SK-N-SH (cell line): Measurements from ENCODE around the gene PSD. TPM values are rescaled to one million over a fixed set of nuclear protein-coding genes. Genes with fewer than 3 reads are reported as not detected.
A peak's percentile ranks its signal among the peaks of the same experiment; 100 is the strongest.

Experiments
- CTCF ChIA-PET: fragments of 300-600, 350-600 bp; formaldehyde crosslinking; extraction: SDS; loops from one replicate; lab custom pipeline; 2021; lab: Yijun Ruan, JAX
- POLR2A ChIA-PET: fragments of 350-600 bp; sonication (Branson Sonifier 250); formaldehyde crosslinking; extraction: SDS; loops from one replicate; lab custom pipeline; 2020; ENCODE audit warnings: antibody characterized with exemption, inconsistent platforms; lab: Yijun Ruan, JAX
- DNase-seq: peaks from one replicate; pipeline ENCODE4 v3.0.0; 2012
- H2AFZ ChIP-seq: fragments of 200-600 bp; sonication (generic); 2 replicates; pipeline ENCODE4 v1.8.1; 2016; ENCODE audit warnings: antibody characterized with exemption, mild to moderate bottlenecking, low read depth
- H3F3A ChIP-seq: fragments of 200-600 bp; sonication (generic); replicated peaks from 2 replicates; pipeline ENCODE3; 2016; ENCODE audit warnings: antibody characterized with exemption, mild to moderate bottlenecking; ENCODE audit not compliant: insufficient read depth
- H3K27ac ChIP-seq, 2 experiments: fragments of 200-500 bp in 1 of 2; fragments of 200-600 bp in 1 of 2; sonication (Bioruptor generic) in 1 of 2; sonication (generic), shearing (Covaris generic) in 1 of 2; 2 replicates each; pipeline versions ENCODE4 v1.5.1 to v1.6.1; 2014 to 2016; ENCODE audit warnings: low read depth in 2 of 2, inconsistent platforms in 1 of 2, low read length in 1 of 2, mild to moderate bottlenecking in 1 of 2, mixed read lengths in 1 of 2
- H3K27me3 ChIP-seq: fragments of 200-600 bp; sonication (generic), shearing (Covaris generic); 2 replicates; pipeline ENCODE4 v1.6.1; 2016; ENCODE audit warnings: mixed run types; ENCODE audit not compliant: insufficient read depth
- H3K36me3 ChIP-seq, 2 experiments: fragments of 200-500 bp in 1 of 2; fragments of 200-600 bp in 1 of 2; sonication (Bioruptor generic) in 1 of 2; sonication (generic) in 1 of 2; replicated peaks in 1 of 2; 2 replicates each; pipeline versions ENCODE3 to v1.5.1; 2014 to 2016; ENCODE audit warnings: low read length in 1 of 2, mild to moderate bottlenecking in 1 of 2; ENCODE audit not compliant: insufficient read depth in 2 of 2, control insufficient read depth in 1 of 2
- H3K4me1 ChIP-seq, 2 experiments: fragments of 200-500 bp in 1 of 2; fragments of 200-600 bp in 1 of 2; sonication (Bioruptor generic) in 1 of 2; sonication (generic), shearing (Covaris generic) in 1 of 2; 2 replicates each; pipeline versions ENCODE4 v1.5.1 to v1.6.1; 2014 to 2016; ENCODE audit warnings: low read depth in 1 of 2, low read length in 1 of 2, mixed run types in 1 of 2; ENCODE audit not compliant: insufficient read depth in 2 of 2, control insufficient read depth in 1 of 2
- H3K4me2 ChIP-seq: fragments of 200-600 bp; sonication (generic), shearing (Covaris generic); 2 replicates; pipeline ENCODE4 v1.6.1; 2017; ENCODE audit warnings: mixed run types
- H3K4me3 ChIP-seq, 2 experiments: fragments of 200-500 bp in 1 of 2; fragments of 200-600 bp in 1 of 2; sonication (Bioruptor generic) in 1 of 2; sonication (generic), shearing (Covaris generic) in 1 of 2; 2 replicates each; pipeline versions ENCODE4 v1.5.1 to v1.8.1; 2014 to 2016; ENCODE audit warnings: low read depth in 2 of 2, inconsistent platforms in 1 of 2, low read length in 1 of 2, mild to moderate bottlenecking in 1 of 2, mixed read lengths in 1 of 2, moderate library complexity in 1 of 2
- H3K79me2 ChIP-seq: fragments of 200-600 bp; sonication (generic); 2 replicates; pipeline ENCODE4 v1.8.1; 2017; ENCODE audit warnings: mild to moderate bottlenecking; ENCODE audit not compliant: insufficient read depth
- H3K9ac ChIP-seq: fragments of 200-600 bp; sonication (generic); 2 replicates; pipeline ENCODE4 v1.6.1; 2017; ENCODE audit warnings: mixed run types
- H3K9me2 ChIP-seq: fragments of 200-600 bp; sonication (generic); 2 replicates; pipeline ENCODE4 v1.6.1; 2017; ENCODE audit warnings: mixed run types
- H3K9me3 ChIP-seq: fragments of 200-600 bp; sonication (generic); 2 replicates; pipeline ENCODE4 v1.6.1; 2017; ENCODE audit warnings: mixed run types, mild to moderate bottlenecking, moderate library complexity
- H4K20me1 ChIP-seq: fragments of 200-600 bp; sonication (generic); 2 replicates; pipeline ENCODE4 v1.6.1; 2017; ENCODE audit warnings: mild to moderate bottlenecking, mixed run types; ENCODE audit not compliant: insufficient read depth
- CHD2 ChIP-seq: fragments of 150-350 bp; IDR thresholded peaks from 2 replicates; pipeline ENCODE4 v1.6.1; 2018; ENCODE audit warnings: low read length; ENCODE audit not compliant: partially characterized antibody
- CTCF ChIP-seq: fragments of 200-600 bp; sonication (generic); IDR thresholded peaks from 2 replicates; pipeline ENCODE4 v1.6.1; 2017; ENCODE audit warnings: antibody characterized with exemption, mild to moderate bottlenecking, moderate library complexity
- EZH2phosphoT487 ChIP-seq: fragments of 200-600 bp; sonication (generic); IDR thresholded peaks from 2 replicates; pipeline ENCODE4 v1.6.1; 2017; ENCODE audit warnings: low read depth, mixed run types, mild to moderate bottlenecking, antibody characterized with exemption, moderate library complexity, borderline replicate concordance
- FOXM1 ChIP-seq: IDR thresholded peaks from 2 replicates; pipeline ENCODE4 v1.4.0; 2012; ENCODE audit warnings: low read depth, mild to moderate bottlenecking
- JUND ChIP-seq: IDR thresholded peaks from 2 replicates; pipeline ENCODE4 v1.4.0; 2012
- MAX ChIP-seq: IDR thresholded peaks from 2 replicates; pipeline ENCODE4 v1.4.0; 2012; ENCODE audit warnings: low read depth
- MEF2A ChIP-seq: IDR thresholded peaks from 2 replicates; pipeline ENCODE4 v1.4.0; 2012; ENCODE audit warnings: low read depth, borderline replicate concordance
- MXI1 ChIP-seq: IDR thresholded peaks from 2 replicates; pipeline ENCODE4 v1.6.1; 2012; ENCODE audit warnings: mild to moderate bottlenecking, low read depth, low read length, improper control_type of control experiment
- NRF1 ChIP-seq: IDR thresholded peaks from 2 replicates; pipeline ENCODE4 v1.6.1; 2012; ENCODE audit warnings: low read depth, mild to moderate bottlenecking, low read length
- PBX3 ChIP-seq: IDR thresholded peaks from 2 replicates; pipeline ENCODE4; 2012
- RFX5 ChIP-seq: IDR thresholded peaks from 2 replicates; pipeline ENCODE4 v1.6.1; 2012; ENCODE audit warnings: mild to moderate bottlenecking, improper control_type of control experiment, low read length
- USF1 ChIP-seq: IDR thresholded peaks from 2 replicates; pipeline ENCODE4 v1.4.0; 2012; ENCODE audit warnings: low read depth, borderline replicate concordance
- YY1 ChIP-seq: IDR thresholded peaks from 2 replicates; pipeline ENCODE4 v1.4.0; 2012; ENCODE audit warnings: low read depth, mild to moderate bottlenecking
- WGBS: methylation state at CpG from one replicate; pipeline ENCODE4 v1.1.6; 2017; ENCODE audit warnings: low lambda C conversion rate; 5-methylcytosine and 5-hydroxymethylcytosine counted together
- polyA plus RNA-seq, 3 experiments: library from polyadenylated mRNA; depleted of rRNA; stranded (reverse); fragments of >200 nt; gene quantifications; 2 replicates each; pipeline ENCODE4 v1.2.3, GENCODE V29; 2012

Gene PSD
- polyA plus RNA-seq, 1 of the 3 experiments (the other 2 are of a cell fraction), result 0.97 TPM

- 61% methylated on average over 11 of the region's 16 CpGs for WGBS
- Histone ChIP-seq H4K20me1 (no peaks in the 10 kb centered on the region), H3K27ac (no peak overlapping the region; a peak in 1 of 4 replicates), H3K9me2 (no peaks in the 10 kb centered on the region), H3K4me1 (peaks cover 0 to 27% of the 10 kb centered on the region in 2 experiments; a peak in 2 of 4 replicates), H3K4me2 (no peak overlapping the region), H3K9me3 (no peaks in the 10 kb centered on the region), H3K27me3 (no peaks in the 10 kb centered on the region), H2AFZ (no peak overlapping the region), H3K4me3 (no peak overlapping the region), H3K9ac (no peak overlapping the region), H3F3A (no peaks in the 10 kb centered on the region), H3K36me3 (no peaks in the 10 kb centered on the region), H3K79me2 (no peaks in the 10 kb centered on the region)
- POLR2A ChIA-PET, result interaction anchor here (1.1 kb wide), 1 partner anchor 14 kb away, joined by 4 read pairs; no protein-coding TSS in a partner anchor
- no peak for DNase-seq
- CTCF ChIA-PET, result interaction anchor here (1.2 to 18.3 kb wide), 3 partner anchors 8 to 183 kb away, joined by 5 to 359 read pairs (median 42); partner anchors contain the start of genes FBXL15 and NFKB2
- TF ChIP-seq CTCF, result no peak
- TF ChIP-seq NRF1, result no peak
- TF ChIP-seq CHD2, result no peak
- no peak for TF ChIP-seq YY1
- TF ChIP-seq MXI1, result no peak
- no peak for TF ChIP-seq EZH2phosphoT487
- no peak for TF ChIP-seq PBX3
- no peak for TF ChIP-seq JUND
Measured at GRCh38 chr10:102413806-102414561, 4.6 kb downstream of the PSD start.

GRCh38 chr10:102413053-102413705 lies 5.4 kb downstream of the PSD start:
- H3K4me3 ChIP-seq, result no peak overlapping the region
- H3K9ac ChIP-seq, result no peak overlapping the region
- WGBS, result 11% methylated on average over 2 of the region's 5 CpGs
- ChIA-PET POLR2A (interaction anchor here (0.6 to 1.1 kb wide), 3 partner anchors 10 to 289 kb away, joined by 3 to 4 read pairs (median 4); no protein-coding TSS in a partner anchor), CTCF (interaction anchor here (1.2 to 18.3 kb wide), 3 partner anchors 9 to 182 kb away, joined by 5 to 359 read pairs (median 42); partner anchors contain the start of genes FBXL15 and NFKB2)
- no peak overlapping the region for H2AFZ ChIP-seq
- no peaks in the 10 kb centered on the region for H3K79me2 ChIP-seq
- no peaks in the 10 kb centered on the region for H3K36me3 ChIP-seq
- H3K9me2 ChIP-seq, result no peaks in the 10 kb centered on the region
- H3K4me2 ChIP-seq, result no peak overlapping the region
- peak overlapping the region in 1 of 2 experiments; percentile 67; a peak in 2 of 4 replicates for H3K27ac ChIP-seq
- TF ChIP-seq FOXM1 (no peak), CTCF (no peak), MEF2A (no peak), MAX (no peak), RFX5 (no peak), MXI1 (peak; percentile 86), USF1 (no peak), CHD2 (peak; percentile 10)
- H3K9me3 ChIP-seq, result no peaks in the 10 kb centered on the region
- no peaks in the 10 kb centered on the region for H3F3A ChIP-seq
- no peaks in the 10 kb centered on the region for H3K27me3 ChIP-seq
- no peaks in the 10 kb centered on the region for H4K20me1 ChIP-seq
- H3K4me1 ChIP-seq, result peaks cover 0 to 26% of the 10 kb centered on the region in 2 experiments; a peak in 2 of 4 replicates
- peak; percentile 90 for DNase-seq
